Dermis microvascular lymphatic vessel endothelial cell (primary cell): ENCODE data around the gene SLC1A2. TPM values are rescaled to one million over a fixed set of nuclear protein-coding genes. Genes with fewer than 3 reads are reported as not detected.

Experiments used
- DNase-seq, 2 donors: peaks; one replicate each; pipeline versions ENCODE4 v3.0.0 to v3.0.0-alpha.2; 2010; ENCODE audit warnings: low read depth in 2 of 2
- total RNA-seq: library from RNA; depleted of rRNA; stranded (reverse); fragments of >200 nt; gene quantifications from 2 replicates; pipeline ENCODE4 v1.2.1, GENCODE V29; 2014

Gene SLC1A2
- total RNA-seq: not detected in 2 replicates

GRCh38 chr11:35419184-35419829 lies at the start of gene SLC1A2:
SLC1A2 (minus strand) TSS chr11:35419558; CDS start chr11:35418966, 592 bp downstream.
- DNase-seq: no peak

GRCh38 chr11:35466058-35466457 lies 46.7 kb upstream of the SLC1A2 start:
- no peak for DNase-seq

GRCh38 chr11:35464308-35464707 lies 45.0 kb upstream of the SLC1A2 start:
- no peak for DNase-seq

GRCh38 chr11:35463331-35463751 lies 44.0 kb upstream of the SLC1A2 start:
- DNase-seq: no peak

- no peak for DNase-seq
These were observed 42.7 kb upstream of the SLC1A2 start for GRCh38 chr11:35461917-35462538.

- DNase-seq: no peak
These were observed 40.1 kb upstream of the SLC1A2 start for GRCh38 chr11:35459489-35459888.

GRCh38 chr11:35458846-35459245 lies 39.5 kb upstream of the SLC1A2 start:
- no peak for DNase-seq

GRCh38 chr11:35454362-35454761 lies 35.0 kb upstream of the SLC1A2 start:
- no peak for DNase-seq

GRCh38 chr11:35436581-35437250 lies 17.4 kb upstream of the SLC1A2 start:
- DNase-seq: no peak

GRCh38 chr11:35433588-35433987 lies 14.2 kb upstream of the SLC1A2 start:
- no peak for DNase-seq

GRCh38 chr11:35432464-35432863 lies 13.1 kb upstream of the SLC1A2 start:
- DNase-seq: no peak

- no peak for DNase-seq
These were observed 7.7 kb upstream of the SLC1A2 start for GRCh38 chr11:35427071-35427470.

- no peak for DNase-seq
These were observed 7.0 kb upstream of the SLC1A2 start for GRCh38 chr11:35426351-35426750.

GRCh38 chr11:35425603-35426212 lies 6.3 kb upstream of the SLC1A2 start:
- no peak for DNase-seq

GRCh38 chr11:35424157-35424940 lies 5.0 kb upstream of the SLC1A2 start:
- no peak for DNase-seq

- no peak for DNase-seq
These were observed 1.0 kb upstream of the SLC1A2 start for GRCh38 chr11:35420371-35420770.

- DNase-seq: no peak
These were observed 524 bp upstream of the SLC1A2 start for GRCh38 chr11:35419830-35420333.

- DNase-seq: no peak
These were observed 825 bp downstream of the SLC1A2 start for GRCh38 chr11:35418282-35419183.

GRCh38 chr11:35415487-35415886 lies 3.9 kb downstream of the SLC1A2 start:
- no peak for DNase-seq

- no peak for DNase-seq
These were observed 4.6 kb downstream of the SLC1A2 start for GRCh38 chr11:35414776-35415175.
